Gastrocnemius medialis (tissue), 4 donors: Measurements from ENCODE around the gene TXNDC12.

ENCODE experiments used
- CTCF ChIP-seq, 5 experiments: fragments of 450-650 bp in 3 of 5; fragments of 200-600 bp in 2 of 5; sonication (generic) in 2 of 5; IDR thresholded peaks in 4 of 5; conservative IDR thresholded peaks in 1 of 5; 1 replicate in 4 of 5; 2 replicates in 1 of 5; pipeline ENCODE4 v1.5.1; 2016 to 2019; ENCODE audit warnings: antibody characterized with exemption in 5 of 5, mild to moderate bottlenecking in 3 of 5, moderate library complexity in 3 of 5
- POLR2A ChIP-seq, 2 donors: fragments of 450-650 bp; IDR thresholded peaks; one replicate each; pipeline ENCODE4 v1.6.1; 2017; ENCODE audit warnings: antibody characterized with exemption in 2 of 2, mild to moderate bottlenecking in 2 of 2, moderate library complexity in 2 of 2

GRCh38 chr1:51989582-51990477 lies 65.2 kb downstream of the TXNDC12 start:
- no peak for TF ChIP-seq CTCF (IDR thresholded peaks at IDR 0.05 in 4 of 5, conservative IDR thresholded peaks at IDR 0.05 in 1 of 5)
- no peak for TF ChIP-seq POLR2A (IDR thresholded peaks at IDR 0.05)
